IPS DF 19.7 (cell line): Measurements from ENCODE around the gene IGSF21.

Experiments used
- DNase-seq: peaks from one replicate; pipeline ENCODE4 v3.0.0-alpha.2; 2013; ENCODE audit warnings: low read depth, low spot score

Gene IGSF21

DNA sequence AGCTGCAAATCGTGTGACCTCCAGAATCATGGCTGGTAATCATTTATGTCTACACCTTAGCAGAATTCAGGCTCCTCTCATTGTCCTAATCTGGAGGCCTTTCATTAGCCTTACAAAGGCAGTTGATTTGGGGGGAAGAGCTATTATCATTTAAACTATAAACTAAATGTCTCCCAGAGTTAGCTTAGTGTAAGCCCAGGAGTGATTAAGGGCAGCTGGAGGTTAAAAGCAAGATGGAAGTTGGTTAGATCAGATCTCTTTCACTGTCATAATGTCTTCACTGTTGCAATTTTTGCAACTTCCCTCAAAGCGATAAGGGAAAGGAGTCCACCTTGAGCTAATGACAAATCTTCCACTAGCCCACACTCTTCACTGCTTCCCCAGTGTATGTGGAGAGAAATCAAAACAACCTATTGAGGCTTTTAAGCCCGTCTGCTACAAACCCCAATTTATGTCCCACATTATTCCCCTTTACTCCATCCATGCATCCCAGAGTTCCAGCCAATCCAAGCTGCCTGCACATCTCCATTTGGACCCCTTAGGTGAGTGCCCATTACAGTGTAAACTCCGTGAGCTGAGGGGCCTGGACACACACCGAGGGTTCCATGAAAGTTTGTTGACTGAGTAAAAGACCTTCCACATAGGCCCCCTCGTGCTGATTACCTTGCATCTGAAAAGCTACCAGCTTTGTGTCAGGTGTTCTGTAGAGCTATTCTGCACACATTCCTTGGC is 311.7 kb downstream of the IGSF21 start:
- DNase-seq = no peak

DNA sequence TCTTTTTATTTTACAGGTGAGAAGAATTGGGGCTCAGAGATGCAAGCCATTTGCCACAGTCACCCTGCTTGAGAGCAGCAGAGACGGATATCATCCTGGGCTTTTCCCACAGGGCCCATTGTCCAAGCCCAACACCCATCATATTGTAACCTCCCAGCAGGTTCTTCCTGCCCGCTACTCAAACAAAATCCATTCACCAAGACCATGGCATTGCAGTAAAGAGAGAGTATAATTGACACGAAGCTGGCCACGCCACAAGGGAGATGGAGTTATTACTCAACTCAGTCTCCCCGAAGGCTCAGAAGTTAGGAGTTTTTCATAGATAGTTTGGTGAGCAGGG is 312.2 kb downstream of the IGSF21 start:
- no peak for DNase-seq

- DNase-seq = no peak
These were observed 314.6 kb downstream of the IGSF21 start for GRCh38 chr1:18422076-18422777.

- no peak for DNase-seq
These were observed 315.4 kb downstream of the IGSF21 start for GRCh38 chr1:18422954-18423353.

- no peak for DNase-seq
These were observed 319.0 kb downstream of the IGSF21 start for GRCh38 chr1:18426580-18426979.
